Measurements from ENCODE around the gene RASGEF1C.

Gene RASGEF1C

DNA sequence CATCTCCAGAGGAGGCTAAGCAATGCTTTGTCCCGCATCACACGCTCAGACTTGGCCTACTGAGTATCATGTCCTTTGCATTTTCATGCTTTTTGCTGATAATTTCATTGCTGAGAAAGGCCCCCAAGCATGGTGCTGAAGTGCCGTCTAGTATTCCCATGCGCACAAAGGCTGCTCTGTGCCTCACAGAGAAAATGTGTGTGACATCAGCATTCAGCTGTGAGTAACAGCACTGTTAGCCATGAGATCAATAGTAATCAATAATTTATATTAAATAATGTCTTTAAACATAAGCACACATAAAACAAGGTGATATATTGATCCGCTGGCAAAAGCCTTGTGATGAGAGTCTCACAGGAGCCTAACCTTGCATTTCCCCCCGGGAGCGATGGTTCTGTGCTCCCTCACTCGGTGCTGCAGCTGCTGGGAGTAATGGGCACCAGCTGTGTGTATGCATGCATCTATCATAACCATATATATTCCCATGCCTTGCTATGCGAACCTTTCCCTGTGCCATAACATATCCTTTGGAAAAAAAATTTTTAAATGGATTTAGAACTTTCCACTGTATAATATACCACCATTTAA, 87.1 kb downstream of the RASGEF1C start:
- no peak for DNase-seq (ENCODE audit: low read depth in 1 of 2, low spot score in 1 of 2)

DNA sequence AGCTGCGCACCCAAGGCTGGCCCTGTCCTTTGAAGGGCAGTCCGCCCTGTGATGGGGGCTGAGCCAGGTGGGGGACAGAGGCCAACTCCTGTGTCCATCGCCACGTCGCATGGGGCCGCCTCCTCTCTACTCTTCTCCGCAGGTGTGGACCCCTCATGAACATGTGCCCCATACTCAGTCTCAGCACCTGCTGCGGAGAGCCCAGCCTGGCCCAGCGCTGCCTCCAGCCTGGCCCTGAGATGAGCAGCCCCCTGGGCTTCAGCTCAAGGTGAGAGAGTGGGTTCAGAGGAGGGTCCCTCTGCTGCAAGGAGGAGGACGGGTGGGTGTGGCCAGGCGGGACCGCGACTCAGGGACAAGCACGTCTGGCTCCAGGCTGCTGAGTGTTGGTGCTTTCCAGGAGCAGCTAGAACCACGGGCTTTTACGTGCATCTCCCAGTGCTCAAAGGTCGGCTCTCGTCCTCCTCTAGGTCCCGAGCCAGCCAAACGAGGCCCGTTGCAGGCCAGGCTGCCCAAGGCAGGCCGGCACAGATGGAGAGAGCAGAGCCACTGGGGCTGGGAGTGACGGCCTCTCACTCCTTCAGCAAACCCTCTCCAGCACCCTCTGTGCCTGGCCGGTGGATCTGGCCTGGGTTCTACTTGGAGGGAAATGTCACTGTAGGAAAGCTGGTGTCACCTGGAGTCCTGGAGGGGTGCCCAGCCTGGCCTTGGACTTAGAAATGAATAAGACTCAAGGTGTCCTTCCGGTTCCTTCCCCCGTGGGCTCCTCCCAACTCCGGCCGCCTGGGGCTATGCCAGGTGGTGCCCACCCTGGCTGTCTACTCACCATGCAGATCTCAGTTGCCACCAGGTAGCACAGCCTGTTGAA, 88.5 kb downstream of the RASGEF1C start:
- H3K4me3 ChIP-seq (replicated peaks; ENCODE audit: insufficient read depth, low read length): no peak overlapping the region
- no peak for DNase-seq (ENCODE audit: low read depth in 1 of 2, low spot score in 1 of 2)
- H3K27ac ChIP-seq (replicated peaks): no peak overlapping the region
- TF ChIP-seq GABPA (IDR thresholded peaks at IDR 0.05; ENCODE audit: low read depth) (no peak), SPI1 (IDR thresholded peaks at IDR 0.05; ENCODE audit: borderline replicate concordance, low read depth) (no peak), POLR2AphosphoS5 (IDR thresholded peaks at IDR 0.05; ENCODE audit: low read depth) (no peak)
- TF ChIP-seq, protein P1, sequence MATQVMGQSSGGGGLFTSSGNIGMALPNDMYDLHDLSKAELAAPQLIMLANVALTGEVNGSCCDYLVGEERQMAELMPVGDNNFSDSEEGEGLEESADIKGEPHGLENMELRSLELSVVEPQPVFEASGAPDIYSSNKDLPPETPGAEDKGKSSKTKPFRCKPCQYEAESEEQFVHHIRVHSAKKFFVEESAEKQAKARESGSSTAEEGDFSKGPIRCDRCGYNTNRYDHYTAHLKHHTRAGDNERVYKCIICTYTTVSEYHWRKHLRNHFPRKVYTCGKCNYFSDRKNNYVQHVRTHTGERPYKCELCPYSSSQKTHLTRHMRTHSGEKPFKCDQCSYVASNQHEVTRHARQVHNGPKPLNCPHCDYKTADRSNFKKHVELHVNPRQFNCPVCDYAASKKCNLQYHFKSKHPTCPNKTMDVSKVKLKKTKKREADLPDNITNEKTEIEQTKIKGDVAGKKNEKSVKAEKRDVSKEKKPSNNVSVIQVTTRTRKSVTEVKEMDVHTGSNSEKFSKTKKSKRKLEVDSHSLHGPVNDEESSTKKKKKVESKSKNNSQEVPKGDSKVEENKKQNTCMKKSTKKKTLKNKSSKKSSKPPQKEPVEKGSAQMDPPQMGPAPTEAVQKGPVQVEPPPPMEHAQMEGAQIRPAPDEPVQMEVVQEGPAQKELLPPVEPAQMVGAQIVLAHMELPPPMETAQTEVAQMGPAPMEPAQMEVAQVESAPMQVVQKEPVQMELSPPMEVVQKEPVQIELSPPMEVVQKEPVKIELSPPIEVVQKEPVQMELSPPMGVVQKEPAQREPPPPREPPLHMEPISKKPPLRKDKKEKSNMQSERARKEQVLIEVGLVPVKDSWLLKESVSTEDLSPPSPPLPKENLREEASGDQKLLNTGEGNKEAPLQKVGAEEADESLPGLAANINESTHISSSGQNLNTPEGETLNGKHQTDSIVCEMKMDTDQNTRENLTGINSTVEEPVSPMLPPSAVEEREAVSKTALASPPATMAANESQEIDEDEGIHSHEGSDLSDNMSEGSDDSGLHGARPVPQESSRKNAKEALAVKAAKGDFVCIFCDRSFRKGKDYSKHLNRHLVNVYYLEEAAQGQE (IDR thresholded peaks at IDR 0.05; ENCODE audit: insufficient replicate concordance, low read depth): no peak
- TF ChIP-seq, protein P2, sequence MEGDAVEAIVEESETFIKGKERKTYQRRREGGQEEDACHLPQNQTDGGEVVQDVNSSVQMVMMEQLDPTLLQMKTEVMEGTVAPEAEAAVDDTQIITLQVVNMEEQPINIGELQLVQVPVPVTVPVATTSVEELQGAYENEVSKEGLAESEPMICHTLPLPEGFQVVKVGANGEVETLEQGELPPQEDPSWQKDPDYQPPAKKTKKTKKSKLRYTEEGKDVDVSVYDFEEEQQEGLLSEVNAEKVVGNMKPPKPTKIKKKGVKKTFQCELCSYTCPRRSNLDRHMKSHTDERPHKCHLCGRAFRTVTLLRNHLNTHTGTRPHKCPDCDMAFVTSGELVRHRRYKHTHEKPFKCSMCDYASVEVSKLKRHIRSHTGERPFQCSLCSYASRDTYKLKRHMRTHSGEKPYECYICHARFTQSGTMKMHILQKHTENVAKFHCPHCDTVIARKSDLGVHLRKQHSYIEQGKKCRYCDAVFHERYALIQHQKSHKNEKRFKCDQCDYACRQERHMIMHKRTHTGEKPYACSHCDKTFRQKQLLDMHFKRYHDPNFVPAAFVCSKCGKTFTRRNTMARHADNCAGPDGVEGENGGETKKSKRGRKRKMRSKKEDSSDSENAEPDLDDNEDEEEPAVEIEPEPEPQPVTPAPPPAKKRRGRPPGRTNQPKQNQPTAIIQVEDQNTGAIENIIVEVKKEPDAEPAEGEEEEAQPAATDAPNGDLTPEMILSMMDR (IDR thresholded peaks at IDR 0.05; ENCODE audit: insufficient read depth, low read length): no peak
- peaks cover 2% of the 10 kb centered on the region for H3K27me3 ChIP-seq (ENCODE audit: insufficient read depth, poor library complexity, severe bottlenecking)

More for the DNA sequence above, 87.1 kb downstream of the RASGEF1C start:
- H3K27ac ChIP-seq (replicated peaks): no peak overlapping the region
- no peak for TF ChIP-seq POLR2AphosphoS5 (IDR thresholded peaks at IDR 0.05; ENCODE audit: low read depth)
- TF ChIP-seq, protein P1 (IDR thresholded peaks at IDR 0.05; ENCODE audit: insufficient replicate concordance, low read depth): no peak
- no peak for TF ChIP-seq GABPA (IDR thresholded peaks at IDR 0.05; ENCODE audit: low read depth)
- TF ChIP-seq, protein P2 (IDR thresholded peaks at IDR 0.05; ENCODE audit: insufficient read depth, low read length): no peak
- TF ChIP-seq SPI1 (IDR thresholded peaks at IDR 0.05; ENCODE audit: borderline replicate concordance, low read depth): no peak
- peaks cover 2% of the 10 kb centered on the region for H3K27me3 ChIP-seq (ENCODE audit: insufficient read depth, poor library complexity, severe bottlenecking)
- H3K4me3 ChIP-seq (replicated peaks; ENCODE audit: insufficient read depth, low read length): no peak overlapping the region

DNA sequence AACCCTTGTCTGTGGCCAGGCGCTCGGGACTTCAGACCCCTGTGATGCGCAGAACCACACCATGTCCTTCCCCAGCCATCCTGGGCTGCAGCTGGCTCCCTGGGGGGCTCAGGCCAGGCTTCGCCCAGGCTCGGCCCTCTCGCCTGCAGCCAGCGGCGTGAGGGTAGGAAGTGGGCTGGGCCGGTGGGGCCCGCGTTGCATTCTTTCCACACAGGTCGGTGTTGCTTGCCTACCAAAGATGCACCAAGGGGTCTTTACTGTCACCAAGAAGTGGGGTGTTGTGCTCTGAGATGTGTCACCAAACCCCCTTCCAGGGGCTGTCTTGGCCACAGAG, 89.1 kb downstream of the RASGEF1C start:
- TF ChIP-seq, protein P2 (IDR thresholded peaks at IDR 0.05; ENCODE audit: insufficient read depth, low read length): no peak
- TF ChIP-seq POLR2AphosphoS5 (IDR thresholded peaks at IDR 0.05; ENCODE audit: low read depth): no peak
- no peak for TF ChIP-seq SPI1 (IDR thresholded peaks at IDR 0.05; ENCODE audit: borderline replicate concordance, low read depth)
- TF ChIP-seq GABPA (IDR thresholded peaks at IDR 0.05; ENCODE audit: low read depth): no peak
- TF ChIP-seq, protein P1 (IDR thresholded peaks at IDR 0.05; ENCODE audit: insufficient replicate concordance, low read depth): no peak
- Histone ChIP-seq H3K4me3 (replicated peaks; ENCODE audit: insufficient read depth, low read length) (no peak overlapping the region), H3K27me3 (ENCODE audit: insufficient read depth, poor library complexity, severe bottlenecking) (peaks cover 2% of the 10 kb centered on the region), H3K27ac (replicated peaks) (no peak overlapping the region)
- DNase-seq (ENCODE audit: low read depth in 1 of 2, low spot score in 1 of 2): no peak

Measured in HL-60 (cell line).